Muscle of arm (tissue), 12 donors: ENCODE measurements around the gene KRT79. TPM values are rescaled to one million over a fixed set of nuclear protein-coding genes. Genes with fewer than 3 reads are reported as not detected.

Source experiments
- DNase-seq: peaks from one replicate; pipeline ENCODE4 v3.0.0-alpha.2; 2013
- polyA plus RNA-seq, 12 donors: library from polyadenylated mRNA; unstranded; fragments of 120-200 nt; gene quantifications; one replicate each; pipeline ENCODE4 v1.2.1, GENCODE V29; 2013; ENCODE audit not compliant: insufficient read length in 12 of 12

The KRT79 gene
- polyA plus RNA-seq, 12 donors: 0.11 TPM; not detected in 11

DNA sequence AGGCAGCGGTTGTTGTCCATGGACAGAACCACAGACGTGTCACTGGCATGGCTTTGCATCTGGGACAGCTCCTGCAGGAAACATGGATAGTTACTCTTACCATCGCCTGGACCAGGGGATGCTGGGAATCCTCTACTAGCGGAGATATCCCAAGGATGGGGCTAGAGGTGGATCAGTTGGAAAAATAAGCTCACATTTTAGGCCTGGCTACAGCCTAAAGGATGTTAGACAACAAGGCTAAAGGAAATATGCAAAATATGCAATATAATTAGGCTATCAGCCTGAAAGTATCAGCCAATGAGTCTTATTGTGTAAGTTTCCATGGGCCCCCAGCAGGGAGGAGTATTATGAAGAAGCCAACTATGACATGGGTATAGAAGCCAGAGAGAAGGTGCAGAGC lies 61.9 kb downstream of the KRT79 start:
- no peak for DNase-seq

DNA sequence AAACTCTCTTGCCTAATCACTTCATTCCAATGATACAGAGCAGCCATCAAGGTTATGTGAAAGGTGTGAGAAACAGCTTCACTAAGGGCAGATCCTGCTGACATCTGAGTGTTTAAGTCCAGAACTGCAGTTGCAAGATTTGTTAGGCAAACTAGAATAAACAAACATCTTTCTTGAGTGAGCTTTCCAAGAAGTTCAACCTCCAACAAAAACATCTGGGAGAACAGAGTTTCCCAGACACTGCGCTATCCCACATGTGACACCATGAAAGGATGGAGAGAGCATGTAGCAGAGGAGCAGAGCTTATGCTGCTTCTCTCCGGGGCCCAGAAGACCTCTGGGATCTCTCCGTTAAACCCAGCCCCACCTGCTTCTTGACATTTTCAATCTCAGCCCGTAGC lies 62.6 kb downstream of the KRT79 start:
- no peak for DNase-seq

Other genes starting within 250 kb of the KRT79 start
- gene KRT72, start 232.8 kb downstream of the KRT79 start, polyA plus RNA-seq: under 1 TPM in 3 of 12 donors, not detected in 9; 0.11 to 0.26 (median 0.12) TPM
- gene KRT73, start 215.8 kb downstream of the KRT79 start, polyA plus RNA-seq: under 1 TPM in 2 of 12 donors, not detected in 10; 0.05 to 0.15 TPM
- gene KRT2, start 182.1 kb downstream of the KRT79 start, polyA plus RNA-seq: under 1 TPM in 3 of 12 donors, not detected in 9; 0.58 to 0.75 (median 0.61) TPM
- 1,000 to 10,000 TPM in 1 of 12 donors, 100 to 1,000 TPM in 2, 1 to 10 TPM in 2, under 1 TPM in 5, not detected in 2; 0.17 to 1,255 (median 2.6) TPM for gene KRT1, start 153.9 kb downstream of the KRT79 start, polyA plus RNA-seq
- 1 to 10 TPM in 2 of 12 donors, under 1 TPM in 3, not detected in 7; 0.04 to 4.6 (median 0.60) TPM for gene KRT77, start 130.8 kb downstream of the KRT79 start, polyA plus RNA-seq
- not detected for gene KRT76, start 57.0 kb downstream of the KRT79 start, polyA plus RNA-seq
- gene KRT3, start 38.2 kb downstream of the KRT79 start, polyA plus RNA-seq: under 1 TPM in 2 of 12 donors, not detected in 10; 0.31 to 0.77 TPM
- 100 to 1,000 TPM in 3 of 12 donors, 10 to 100 TPM in 1, 1 to 10 TPM in 1, under 1 TPM in 1, not detected in 6; 0.23 to 677 (median 88.5) TPM for gene KRT4, start 20.2 kb downstream of the KRT79 start, polyA plus RNA-seq
- 10 to 100 TPM in 1 of 12 donors, 1 to 10 TPM in 2, under 1 TPM in 2, not detected in 7; 0.08 to 12.6 (median 2.4) TPM for gene KRT78, start 14.7 kb upstream of the KRT79 start, polyA plus RNA-seq
- gene KRT8, start 70.8 kb upstream of the KRT79 start, polyA plus RNA-seq: 100 to 1,000 TPM in 1 of 12 donors, 10 to 100 TPM in 3, 1 to 10 TPM in 7, not detected in 1; 2.2 to 208 (median 3.1) TPM
- 10 to 100 TPM in 3 of 12 donors, 1 to 10 TPM in 8, not detected in 1; 2.5 to 92.0 (median 5.5) TPM for gene KRT18, start 114.8 kb upstream of the KRT79 start, polyA plus RNA-seq
- 100 to 1,000 TPM; 256 to 501 (median 413) TPM for gene EIF4B, start 172.1 kb upstream of the KRT79 start, polyA plus RNA-seq
- 100 to 1,000 TPM in 5 of 12 donors, 10 to 100 TPM in 7; 61.4 to 665 (median 96.2) TPM for gene TNS2, start 215.8 kb upstream of the KRT79 start, polyA plus RNA-seq
- 10 to 100 TPM in 11 of 12 donors, not detected in 1; 14.7 to 34.8 (median 17.9) TPM for gene SPRYD3, start 245.1 kb upstream of the KRT79 start, polyA plus RNA-seq